Epithelial cell of esophagus (primary cell): ENCODE data around the gene RNU2-63P.
"Not testable (repeated sequence)": the region's sequence is repeated elsewhere in the genome, so short reads cannot be mapped to it uniquely, and the experiment has no call there.

ENCODE experiments used
- DNase-seq: peaks from one replicate; pipeline ENCODE4 v3.0.0; 2010; ENCODE audit warnings: low read depth
- H3K4me3 ChIP-seq: 2 replicates; pipeline ENCODE4 v1.5.1; 2011; ENCODE audit warnings: mild to moderate bottlenecking, low read length, control low read depth
- CTCF ChIP-seq: IDR thresholded peaks from 2 replicates; pipeline ENCODE4 v1.5.1; 2011; ENCODE audit warnings: low read depth, mild to moderate bottlenecking, low read length, control low read depth, inconsistent platforms; ENCODE audit not compliant: insufficient read depth; ENCODE audit errors: missing control alignments

RNU2-63P gene

GRCh38 chr2:88002359-88002707, 14.0 kb downstream of the RNU2-63P start:
- no peak for DNase-seq
- H3K4me3 ChIP-seq = no peak overlapping the region
- no peak for TF ChIP-seq CTCF

GRCh38 chr2:88000474-88000873, 15.9 kb downstream of the RNU2-63P start:
- not testable (repeated sequence) for DNase-seq, H3K4me3 ChIP-seq

GRCh38 chr2:87996570-87996969, 19.8 kb downstream of the RNU2-63P start:
- TF ChIP-seq CTCF = no peak
- DNase-seq = no peak
- H3K4me3 ChIP-seq = no peak overlapping the region

- no peak for DNase-seq
- TF ChIP-seq CTCF = no peak
- no peak overlapping the region for H3K4me3 ChIP-seq
These were observed 20.6 kb downstream of the RNU2-63P start for GRCh38 chr2:87995756-87996155.

GRCh38 chr2:87994304-87994850, 22.0 kb downstream of the RNU2-63P start:
- not testable (repeated sequence) for DNase-seq, H3K4me3 ChIP-seq

- not testable (repeated sequence) for H3K4me3 ChIP-seq, DNase-seq
These were observed 23.8 kb downstream of the RNU2-63P start for GRCh38 chr2:87992569-87992968.

- H3K4me3 ChIP-seq, DNase-seq: not testable (repeated sequence)
These were observed 28.9 kb downstream of the RNU2-63P start for GRCh38 chr2:87987473-87987872.

- not testable (repeated sequence) for DNase-seq, H3K4me3 ChIP-seq
These were observed 30.4 kb downstream of the RNU2-63P start for GRCh38 chr2:87985902-87986301.

- H3K4me3 ChIP-seq, DNase-seq: not testable (repeated sequence)
These were observed 35.2 kb downstream of the RNU2-63P start for GRCh38 chr2:87981182-87981581.

- DNase-seq, H3K4me3 ChIP-seq: not testable (repeated sequence)
These were observed 44.0 kb downstream of the RNU2-63P start for GRCh38 chr2:87972385-87972784.
